ENCODE data around the gene RNF213.

The RNF213 gene

DNA sequence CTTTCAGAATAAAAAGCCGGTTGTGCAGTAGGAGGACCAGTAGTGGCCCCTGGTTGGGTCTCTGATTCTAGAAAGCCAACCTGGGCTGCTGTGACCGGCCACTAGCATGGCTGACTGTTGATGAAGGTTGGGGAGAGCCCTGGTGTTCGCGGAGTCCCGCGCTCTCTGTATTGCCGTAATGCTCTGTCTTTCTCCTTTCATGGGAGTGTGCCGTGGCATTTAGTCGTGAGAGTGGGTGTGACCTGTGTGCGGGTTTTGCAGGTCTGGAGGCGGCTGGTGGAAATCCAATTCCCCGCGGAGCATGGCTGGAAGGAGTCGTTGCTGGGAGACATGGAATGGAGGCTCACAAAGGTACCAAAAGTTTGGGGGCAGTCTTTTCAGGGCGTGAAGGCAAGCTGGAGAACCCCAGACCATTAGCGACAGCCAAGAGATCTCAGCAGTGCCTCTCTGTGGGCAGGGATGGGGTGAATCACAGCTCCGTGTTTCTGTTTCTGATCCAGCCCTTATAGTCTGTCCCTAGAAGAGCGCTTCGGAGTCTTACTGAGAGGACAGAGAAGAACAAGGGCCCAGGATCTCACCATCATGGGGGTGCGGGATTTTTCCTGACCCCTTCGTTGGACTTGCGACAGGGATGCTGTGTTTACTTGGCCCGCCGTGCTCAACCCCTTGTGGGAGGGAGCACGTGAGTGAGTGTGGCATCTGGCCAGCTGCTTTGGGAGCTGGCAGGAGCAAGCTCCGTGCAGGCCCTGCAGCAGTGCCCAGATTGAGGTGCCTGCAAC, 56.5 kb downstream of the RNF213 start:
- TF ChIP-seq, protein P1, sequence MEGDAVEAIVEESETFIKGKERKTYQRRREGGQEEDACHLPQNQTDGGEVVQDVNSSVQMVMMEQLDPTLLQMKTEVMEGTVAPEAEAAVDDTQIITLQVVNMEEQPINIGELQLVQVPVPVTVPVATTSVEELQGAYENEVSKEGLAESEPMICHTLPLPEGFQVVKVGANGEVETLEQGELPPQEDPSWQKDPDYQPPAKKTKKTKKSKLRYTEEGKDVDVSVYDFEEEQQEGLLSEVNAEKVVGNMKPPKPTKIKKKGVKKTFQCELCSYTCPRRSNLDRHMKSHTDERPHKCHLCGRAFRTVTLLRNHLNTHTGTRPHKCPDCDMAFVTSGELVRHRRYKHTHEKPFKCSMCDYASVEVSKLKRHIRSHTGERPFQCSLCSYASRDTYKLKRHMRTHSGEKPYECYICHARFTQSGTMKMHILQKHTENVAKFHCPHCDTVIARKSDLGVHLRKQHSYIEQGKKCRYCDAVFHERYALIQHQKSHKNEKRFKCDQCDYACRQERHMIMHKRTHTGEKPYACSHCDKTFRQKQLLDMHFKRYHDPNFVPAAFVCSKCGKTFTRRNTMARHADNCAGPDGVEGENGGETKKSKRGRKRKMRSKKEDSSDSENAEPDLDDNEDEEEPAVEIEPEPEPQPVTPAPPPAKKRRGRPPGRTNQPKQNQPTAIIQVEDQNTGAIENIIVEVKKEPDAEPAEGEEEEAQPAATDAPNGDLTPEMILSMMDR (IDR thresholded peaks at IDR 0.05; ENCODE audit: low read depth, low read length), result no peak
- H3K4me3 ChIP-seq (ENCODE audit: low read depth, low read length), result no peak overlapping the region

DNA sequence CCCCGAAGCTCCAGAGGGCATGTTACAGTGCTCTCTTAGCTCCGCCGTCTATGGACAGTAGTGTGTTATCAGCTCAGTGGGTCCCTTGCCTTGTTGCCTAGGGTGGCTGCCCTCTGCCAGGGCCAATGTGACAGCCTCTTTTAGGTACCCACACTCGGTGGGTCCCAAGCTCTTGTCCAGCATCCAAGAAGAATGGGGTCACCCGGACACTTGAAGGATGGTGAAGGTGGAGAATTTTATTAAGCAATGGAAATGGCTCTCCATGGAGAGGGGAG, 57.0 kb downstream of the RNF213 start:
- no peak overlapping the region for H3K4me3 ChIP-seq (ENCODE audit: low read depth, low read length)
- TF ChIP-seq, protein P1 (IDR thresholded peaks at IDR 0.05; ENCODE audit: low read depth, low read length), result no peak

DNA sequence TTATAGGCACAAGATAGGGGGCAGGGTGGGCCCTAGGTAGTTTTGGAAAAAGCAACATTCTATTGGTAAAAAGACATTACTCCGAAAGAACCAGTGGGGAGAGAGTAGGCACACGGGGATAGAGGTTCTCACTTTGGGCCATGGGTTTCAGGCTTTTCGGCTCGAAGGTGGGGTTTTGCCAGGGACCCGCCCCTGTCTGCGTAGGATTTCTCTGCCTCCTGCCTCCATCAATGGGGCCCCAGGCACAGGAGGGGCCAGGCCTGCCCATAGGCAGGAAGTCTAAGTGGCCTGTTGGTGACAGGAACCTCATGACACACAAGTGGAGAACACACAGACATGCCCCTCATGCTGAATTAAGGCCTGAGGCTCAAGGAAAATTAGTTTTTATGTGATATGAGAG, 57.5 kb downstream of the RNF213 start:
- H3K4me3 ChIP-seq (ENCODE audit: low read depth, low read length), result no peak overlapping the region
- TF ChIP-seq, protein P1 (IDR thresholded peaks at IDR 0.05; ENCODE audit: low read depth, low read length), result no peak

DNA sequence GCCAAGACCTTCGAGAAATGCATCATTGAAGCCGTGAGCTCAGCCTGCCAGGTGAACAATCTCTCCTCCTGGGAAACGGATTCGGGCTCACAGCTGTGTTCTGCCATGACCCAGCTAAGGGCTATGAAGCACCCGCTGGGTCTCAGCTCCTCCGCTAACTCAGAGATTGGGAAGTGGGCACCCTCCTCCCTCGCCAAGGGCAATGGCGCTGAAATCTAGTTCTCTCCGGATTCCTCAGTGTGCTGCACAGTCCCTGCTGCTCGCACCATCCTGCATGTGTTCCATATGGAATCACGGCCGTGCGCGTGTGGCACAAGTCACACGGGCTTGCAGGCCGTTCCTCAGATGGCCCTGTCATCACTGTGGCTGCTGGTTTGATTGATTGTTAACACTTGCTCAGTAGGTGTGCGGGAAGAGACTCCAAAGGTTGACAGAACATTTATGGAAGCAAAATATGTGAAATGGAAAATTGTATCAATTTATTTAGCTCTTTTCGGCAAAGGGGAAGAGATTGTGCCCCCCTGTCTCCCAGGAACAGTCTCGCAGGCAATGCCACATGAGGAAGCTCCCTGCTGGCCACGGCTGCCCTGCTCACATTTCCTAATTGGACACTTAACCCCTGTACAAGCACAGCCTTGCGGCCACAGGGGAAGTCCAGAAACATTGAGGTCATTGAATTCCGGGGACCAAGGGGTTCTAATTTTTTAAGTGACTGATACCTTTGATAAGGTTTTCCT, 58.8 kb downstream of the RNF213 start:
- TF ChIP-seq, protein P1 (IDR thresholded peaks at IDR 0.05; ENCODE audit: low read depth, low read length), result no peak
- H3K4me3 ChIP-seq (ENCODE audit: low read depth, low read length), result no peak overlapping the region

DNA sequence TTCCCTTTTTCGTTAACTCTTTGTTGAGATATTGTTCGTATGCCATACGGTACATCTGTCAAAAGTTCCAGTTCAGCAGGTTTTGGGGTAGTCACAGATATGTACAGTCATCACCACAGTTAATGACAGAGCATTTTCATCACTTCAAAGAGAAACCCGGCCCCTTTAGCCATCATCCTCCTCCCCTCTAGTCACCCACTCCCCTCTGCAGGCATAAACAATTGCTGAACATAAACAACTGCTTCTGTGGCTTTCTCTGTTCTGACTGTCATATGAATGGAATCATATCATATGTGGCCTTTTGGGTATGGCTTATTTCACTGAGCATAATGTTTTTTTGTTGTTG, 59.3 kb downstream of the RNF213 start:
- H3K4me3 ChIP-seq (ENCODE audit: low read depth, low read length), result no peak overlapping the region
- TF ChIP-seq, protein P1 (IDR thresholded peaks at IDR 0.05; ENCODE audit: low read depth, low read length), result no peak

DNA sequence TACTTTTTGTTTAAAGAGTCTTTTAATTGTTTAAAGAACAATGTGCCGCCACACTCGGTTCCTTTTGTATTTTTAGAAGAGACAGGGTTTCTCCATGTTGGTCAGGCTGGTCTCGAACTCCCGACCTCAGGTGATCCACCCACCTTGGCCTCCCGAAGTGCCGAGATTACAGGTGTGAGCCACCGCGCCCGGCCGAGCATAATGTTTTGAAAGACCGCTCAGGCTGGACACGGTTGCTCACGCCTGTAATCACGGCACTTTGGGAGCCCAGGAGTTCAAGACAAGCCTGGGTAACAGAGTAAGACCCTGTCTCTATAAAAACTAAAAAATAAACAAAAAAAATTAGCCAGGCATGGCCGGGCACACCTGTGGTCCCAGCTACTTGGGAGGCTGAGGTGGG, 59.8 kb downstream of the RNF213 start:
- H3K4me3 ChIP-seq (ENCODE audit: low read depth, low read length), result no peak overlapping the region
- TF ChIP-seq, protein P1 (IDR thresholded peaks at IDR 0.05; ENCODE audit: low read depth, low read length), result no peak

DNA sequence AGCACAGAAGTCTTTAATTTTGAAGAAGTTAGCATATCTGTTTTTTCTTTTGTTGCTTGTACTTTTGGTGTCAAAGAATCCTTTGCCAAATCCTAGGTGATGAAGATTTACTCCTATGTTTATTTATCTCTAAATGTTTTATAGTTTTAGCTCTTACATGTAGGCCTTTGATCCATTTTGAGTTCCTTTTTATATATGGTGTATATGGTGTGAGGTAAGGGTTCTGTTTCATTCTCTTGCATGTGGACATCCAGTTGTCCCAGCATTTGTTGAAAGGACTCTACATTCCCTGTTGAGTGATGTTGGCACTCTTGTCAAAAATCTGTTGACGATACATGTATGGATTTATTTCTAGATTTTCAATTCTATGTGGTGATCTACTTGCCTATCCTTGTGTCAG, 62.2 kb downstream of the RNF213 start:
- TF ChIP-seq, protein P1 (IDR thresholded peaks at IDR 0.05; ENCODE audit: low read depth, low read length), result no peak
- H3K4me3 ChIP-seq (ENCODE audit: low read depth, low read length), result no peak overlapping the region
